Stimulated activated CD4-positive, alpha-beta T cell treated with anti-CD3 and anti-CD28 coated beads, TNF-alpha, amount 100 ng/mL, for 48 hours (primary cell): ENCODE results near the gene PTPRA.
"Not testable (repeated sequence)": the region's sequence is repeated elsewhere in the genome, so short reads cannot be mapped to it uniquely, and the experiment has no call there.

Experiments used
- DNase-seq, 3 donors: peaks; one replicate each; pipeline ENCODE4 v3.0.0-alpha.2; 2020; ENCODE audit warnings: low read depth in 3 of 3

PTPRA gene

GRCh38 chr20:2889209-2889608 is 15.9 kb downstream of the PTPRA start:
- no peak for DNase-seq

DNA sequence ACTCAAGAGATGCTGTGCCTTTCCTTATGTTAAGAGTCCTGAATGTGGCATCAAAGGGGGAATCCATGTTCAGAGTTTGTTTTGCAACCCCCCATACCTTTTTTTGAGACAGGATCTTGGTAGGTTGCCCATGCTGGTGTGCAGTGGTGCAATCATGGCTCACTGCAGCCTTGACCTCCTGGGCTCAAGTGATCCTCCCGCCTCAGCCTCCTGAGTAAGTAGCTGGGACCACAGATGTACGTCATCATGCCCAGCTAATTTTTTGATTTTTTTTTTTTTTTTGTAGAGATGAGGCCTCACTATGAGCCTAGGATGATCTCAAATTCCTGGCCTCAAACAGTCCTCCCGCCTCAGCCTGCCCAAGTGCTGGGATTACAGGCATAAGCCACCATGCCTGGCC is 16.5 kb downstream of the PTPRA start:
- no peak for DNase-seq

- no peak for DNase-seq
Measured at GRCh38 chr20:2890742-2891141, 17.5 kb downstream of the PTPRA start.

DNA sequence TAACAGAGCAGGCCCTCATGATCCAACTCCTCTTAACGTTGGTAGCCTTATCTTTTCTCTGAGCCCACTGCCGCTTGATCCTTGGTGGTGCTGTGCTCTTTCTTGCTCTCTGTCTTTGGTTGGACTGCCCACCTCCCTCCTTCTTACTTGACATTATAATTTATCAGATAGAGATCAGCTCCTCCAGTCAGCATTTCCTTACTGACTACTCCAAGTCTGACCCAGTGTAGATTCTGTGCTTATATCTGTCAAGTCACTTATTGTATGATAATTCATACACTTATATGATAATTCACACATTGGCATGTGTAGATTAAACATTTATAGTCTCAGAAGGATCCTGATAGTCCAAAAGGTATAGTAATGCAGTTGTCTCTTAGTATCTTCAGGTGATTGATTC is 18.1 kb downstream of the PTPRA start:
- no peak for DNase-seq

GRCh38 chr20:2892376-2892775 is 19.1 kb downstream of the PTPRA start:
- DNase-seq = no peak

GRCh38 chr20:2894221-2894620 is 20.9 kb downstream of the PTPRA start:
- DNase-seq = no peak

DNA sequence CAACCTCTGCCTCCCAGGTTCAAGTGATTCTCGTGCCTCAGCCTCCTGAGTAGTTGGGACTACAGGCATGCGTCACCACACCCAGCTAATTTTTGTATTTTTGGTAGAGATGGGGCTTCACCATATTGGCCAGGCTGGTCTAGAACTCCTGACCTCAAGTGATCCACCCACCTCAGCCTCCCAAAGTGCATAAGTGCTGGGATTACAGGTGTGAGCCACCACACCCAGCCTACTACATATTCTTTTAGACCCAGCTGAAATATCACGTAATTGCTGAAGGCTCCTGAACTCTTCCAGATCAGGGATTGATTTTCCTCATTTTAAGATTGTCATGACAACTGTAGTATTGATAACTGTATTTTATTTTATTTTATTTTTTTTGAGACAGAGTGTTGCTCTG is 21.9 kb downstream of the PTPRA start:
- DNase-seq = not testable (repeated sequence)

- DNase-seq = peak in 1 of 3 donors; percentile 1
Measured at GRCh38 chr20:2899243-2899642, 26.0 kb downstream of the PTPRA start.

DNA sequence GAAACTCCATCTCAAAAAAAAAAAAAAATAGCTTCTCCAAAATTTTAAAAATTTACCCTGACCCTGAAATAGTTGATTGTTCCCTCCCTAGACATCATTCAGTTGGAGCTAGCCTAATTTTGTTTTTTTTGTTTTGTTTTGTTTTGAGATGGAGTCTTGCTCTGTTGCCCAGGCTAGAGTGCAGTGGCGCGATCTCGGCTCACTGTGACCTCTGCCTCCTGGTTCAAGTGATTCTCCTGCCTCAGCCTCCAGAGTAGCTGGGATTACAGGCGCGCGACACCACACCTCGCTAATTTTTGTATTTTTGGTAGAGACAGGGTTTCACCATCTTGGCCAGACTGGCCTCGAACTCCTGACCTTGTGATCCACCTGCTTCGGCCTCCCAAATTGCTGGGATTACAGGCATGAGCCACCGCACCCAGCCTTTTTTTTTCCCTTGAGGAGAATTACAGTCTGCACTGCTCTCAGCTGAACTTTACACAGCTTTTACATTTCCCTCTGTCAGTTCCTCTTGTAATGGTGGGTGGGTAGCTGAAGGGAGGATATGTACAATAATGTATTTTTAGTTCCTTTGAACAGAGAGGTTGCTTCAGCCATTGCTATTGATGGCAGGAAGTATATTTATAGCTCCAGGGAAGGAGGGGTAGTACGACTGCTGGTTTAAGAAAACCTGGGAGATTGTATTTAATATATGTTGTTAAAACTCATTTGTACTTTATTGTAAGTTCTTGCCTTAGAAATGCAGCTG is 27.7 kb downstream of the PTPRA start:
- no peak for DNase-seq

- DNase-seq = no peak
Measured at GRCh38 chr20:2902291-2902690, 29.0 kb downstream of the PTPRA start.

- DNase-seq = no peak
Measured at GRCh38 chr20:2902818-2903217, 29.5 kb downstream of the PTPRA start.

- DNase-seq = no peak
Measured at GRCh38 chr20:2903686-2904085, 30.4 kb downstream of the PTPRA start.

DNA sequence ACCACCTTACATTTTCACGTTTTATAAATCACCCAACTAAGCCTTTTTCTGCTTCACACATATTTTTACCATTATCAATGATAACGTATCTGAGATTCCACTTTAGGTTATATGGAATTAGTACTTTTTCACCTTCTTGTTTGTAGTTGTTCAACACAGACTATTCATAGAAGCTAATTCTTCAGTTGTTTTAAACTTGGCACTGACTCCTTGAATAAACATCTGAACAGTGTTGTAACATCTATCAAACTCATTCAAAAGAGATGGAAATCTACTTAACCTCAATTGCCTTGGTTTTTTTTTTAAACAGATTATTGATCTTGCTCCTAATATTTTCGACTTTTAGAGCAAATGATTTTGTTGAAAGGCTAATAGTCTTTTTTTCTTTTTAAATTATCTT is 34.2 kb downstream of the PTPRA start:
- no peak for DNase-seq

GRCh38 chr20:2909953-2910352 is 36.7 kb downstream of the PTPRA start:
- no peak for DNase-seq

DNA sequence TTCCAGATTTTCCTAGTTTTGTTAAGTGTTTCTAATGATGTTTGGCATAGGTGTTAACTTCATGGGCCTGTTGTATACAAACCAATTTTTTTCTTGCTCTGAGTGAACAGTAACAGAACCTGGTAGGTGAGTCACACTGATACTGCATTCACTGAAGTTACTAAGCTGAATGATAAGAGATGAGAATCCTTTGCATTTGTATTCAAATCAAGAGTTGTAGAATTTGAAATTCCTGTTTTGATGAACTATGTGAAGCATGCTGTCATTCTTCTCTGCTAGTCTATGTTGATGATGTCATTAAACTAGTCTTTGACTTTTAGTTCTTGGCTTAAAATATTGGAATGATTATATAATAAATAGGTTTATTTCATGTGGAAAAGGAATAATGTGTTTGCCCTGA is 37.9 kb downstream of the PTPRA start:
- peak in 1 of 3 donors; percentile 1 for DNase-seq

DNA sequence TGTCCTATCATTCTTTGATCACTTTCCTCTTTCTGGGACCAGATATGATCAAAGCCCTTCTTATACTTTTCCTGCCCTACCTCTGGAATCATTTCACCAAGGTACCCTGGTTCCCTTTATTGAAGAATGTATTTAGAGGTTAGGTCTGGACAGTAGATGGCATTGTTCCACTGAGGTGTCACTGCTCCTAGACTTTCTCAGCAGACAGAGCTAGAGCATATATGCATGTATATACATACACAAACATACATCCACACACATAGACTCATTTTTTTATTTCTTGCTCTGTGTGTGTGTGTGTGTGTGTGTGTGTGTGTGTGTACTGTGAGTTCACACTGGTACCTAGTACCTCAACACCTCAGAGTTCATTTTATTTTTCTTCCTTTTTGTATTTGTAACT is 40.9 kb downstream of the PTPRA start:
- no peak for DNase-seq

- DNase-seq = no peak
Measured at GRCh38 chr20:2917266-2917665, 44.0 kb downstream of the PTPRA start.

- DNase-seq = no peak
Measured at GRCh38 chr20:2918096-2919049, 45.1 kb downstream of the PTPRA start.

- no peak for DNase-seq
Measured at GRCh38 chr20:2919518-2920245, 46.4 kb downstream of the PTPRA start.

GRCh38 chr20:2920473-2920872 is 47.2 kb downstream of the PTPRA start:
- DNase-seq = no peak

DNA sequence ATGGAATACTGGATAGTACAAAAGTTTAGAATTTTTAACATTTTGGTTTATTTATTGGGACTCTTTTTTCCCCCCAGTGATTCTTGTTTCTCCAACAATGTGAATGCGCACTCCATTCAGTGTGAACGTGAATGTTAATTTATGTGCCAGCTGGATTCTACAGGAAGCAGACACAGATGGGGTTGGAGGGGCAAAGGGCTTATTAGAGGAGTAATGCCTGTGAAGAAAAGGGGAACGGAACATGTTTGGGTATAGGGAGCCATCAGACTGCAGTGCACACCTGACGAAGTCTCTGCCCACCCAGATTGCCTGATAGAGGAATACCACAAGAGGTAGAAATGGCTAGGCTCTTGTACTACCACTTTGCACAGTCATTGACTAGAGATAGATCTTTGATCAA is 48.2 kb downstream of the PTPRA start:
- DNase-seq = no peak

GRCh38 chr20:2922957-2923356 is 49.7 kb downstream of the PTPRA start:
- no peak for DNase-seq
